ENCODE results near the gene KPNA1. TPM values are rescaled to one million over a fixed set of nuclear protein-coding genes. Genes with fewer than 3 reads are reported as not detected.

The KPNA1 gene
- total and polyA plus RNA-seq, 2 experiments from 2014 or later: 19.8 to 30.1 TPM

DNA sequence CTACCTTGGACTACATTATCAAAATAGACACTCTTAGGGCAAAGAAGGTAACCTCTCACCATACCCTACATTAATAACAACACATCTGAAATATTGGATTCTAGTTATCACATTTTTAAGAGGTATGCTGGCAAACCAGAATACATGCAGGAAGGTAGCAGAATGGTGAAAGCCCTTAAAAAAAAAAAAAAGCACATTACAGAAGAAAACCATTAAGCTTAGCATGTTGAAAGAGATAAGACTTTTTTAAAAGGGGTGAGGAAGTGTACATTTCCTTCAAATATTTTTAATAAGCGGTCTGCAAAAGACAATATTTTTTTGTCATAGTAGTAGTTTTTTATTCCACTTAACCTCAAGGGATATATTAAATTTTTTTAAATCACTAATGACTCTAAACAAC, 52.3 kb downstream of the KPNA1 start:
- no peak overlapping the region for H3K4me3 ChIP-seq
- H3K27me3 ChIP-seq (ENCODE audit: insufficient read depth): no peaks in the 10 kb centered on the region
- Mint-ChIP-seq H3K9me3 (no peaks in the 10 kb centered on the region), H3K36me3 (ENCODE audit: low read depth) (peaks cover 53% of the 10 kb centered on the region), H3K4me1 (peaks cover 3% of the 10 kb centered on the region; the same call in 2 of the 3 replicates), H3K4me3 (no peak overlapping the region), H3K27me3 (ENCODE audit: insufficient read depth, low read depth, poor library complexity) (no peaks in the 10 kb centered on the region), H3K27ac (no peak overlapping the region)
- no peaks in the 10 kb centered on the region for H3K9me2 ChIP-seq (ENCODE audit: insufficient read depth)
- TF ChIP-seq, protein P1, sequence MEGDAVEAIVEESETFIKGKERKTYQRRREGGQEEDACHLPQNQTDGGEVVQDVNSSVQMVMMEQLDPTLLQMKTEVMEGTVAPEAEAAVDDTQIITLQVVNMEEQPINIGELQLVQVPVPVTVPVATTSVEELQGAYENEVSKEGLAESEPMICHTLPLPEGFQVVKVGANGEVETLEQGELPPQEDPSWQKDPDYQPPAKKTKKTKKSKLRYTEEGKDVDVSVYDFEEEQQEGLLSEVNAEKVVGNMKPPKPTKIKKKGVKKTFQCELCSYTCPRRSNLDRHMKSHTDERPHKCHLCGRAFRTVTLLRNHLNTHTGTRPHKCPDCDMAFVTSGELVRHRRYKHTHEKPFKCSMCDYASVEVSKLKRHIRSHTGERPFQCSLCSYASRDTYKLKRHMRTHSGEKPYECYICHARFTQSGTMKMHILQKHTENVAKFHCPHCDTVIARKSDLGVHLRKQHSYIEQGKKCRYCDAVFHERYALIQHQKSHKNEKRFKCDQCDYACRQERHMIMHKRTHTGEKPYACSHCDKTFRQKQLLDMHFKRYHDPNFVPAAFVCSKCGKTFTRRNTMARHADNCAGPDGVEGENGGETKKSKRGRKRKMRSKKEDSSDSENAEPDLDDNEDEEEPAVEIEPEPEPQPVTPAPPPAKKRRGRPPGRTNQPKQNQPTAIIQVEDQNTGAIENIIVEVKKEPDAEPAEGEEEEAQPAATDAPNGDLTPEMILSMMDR (conservative IDR thresholded peaks at IDR 0.05; ENCODE audit: low read depth in 2 of 2): no peak
- no peak for TF ChIP-seq CREB1 (CRISPR knock-in tag; IDR thresholded peaks at IDR 0.05; ENCODE audit: low read depth)
- no peak for TF ChIP-seq JUNB (IDR thresholded peaks at IDR 0.05; ENCODE audit: unreplicated experiment)
- no peak for TF ChIP-seq EZH2phosphoT487 (IDR thresholded peaks at IDR 0.05; ENCODE audit: unreplicated experiment)
- TF ChIP-seq, protein P2, sequence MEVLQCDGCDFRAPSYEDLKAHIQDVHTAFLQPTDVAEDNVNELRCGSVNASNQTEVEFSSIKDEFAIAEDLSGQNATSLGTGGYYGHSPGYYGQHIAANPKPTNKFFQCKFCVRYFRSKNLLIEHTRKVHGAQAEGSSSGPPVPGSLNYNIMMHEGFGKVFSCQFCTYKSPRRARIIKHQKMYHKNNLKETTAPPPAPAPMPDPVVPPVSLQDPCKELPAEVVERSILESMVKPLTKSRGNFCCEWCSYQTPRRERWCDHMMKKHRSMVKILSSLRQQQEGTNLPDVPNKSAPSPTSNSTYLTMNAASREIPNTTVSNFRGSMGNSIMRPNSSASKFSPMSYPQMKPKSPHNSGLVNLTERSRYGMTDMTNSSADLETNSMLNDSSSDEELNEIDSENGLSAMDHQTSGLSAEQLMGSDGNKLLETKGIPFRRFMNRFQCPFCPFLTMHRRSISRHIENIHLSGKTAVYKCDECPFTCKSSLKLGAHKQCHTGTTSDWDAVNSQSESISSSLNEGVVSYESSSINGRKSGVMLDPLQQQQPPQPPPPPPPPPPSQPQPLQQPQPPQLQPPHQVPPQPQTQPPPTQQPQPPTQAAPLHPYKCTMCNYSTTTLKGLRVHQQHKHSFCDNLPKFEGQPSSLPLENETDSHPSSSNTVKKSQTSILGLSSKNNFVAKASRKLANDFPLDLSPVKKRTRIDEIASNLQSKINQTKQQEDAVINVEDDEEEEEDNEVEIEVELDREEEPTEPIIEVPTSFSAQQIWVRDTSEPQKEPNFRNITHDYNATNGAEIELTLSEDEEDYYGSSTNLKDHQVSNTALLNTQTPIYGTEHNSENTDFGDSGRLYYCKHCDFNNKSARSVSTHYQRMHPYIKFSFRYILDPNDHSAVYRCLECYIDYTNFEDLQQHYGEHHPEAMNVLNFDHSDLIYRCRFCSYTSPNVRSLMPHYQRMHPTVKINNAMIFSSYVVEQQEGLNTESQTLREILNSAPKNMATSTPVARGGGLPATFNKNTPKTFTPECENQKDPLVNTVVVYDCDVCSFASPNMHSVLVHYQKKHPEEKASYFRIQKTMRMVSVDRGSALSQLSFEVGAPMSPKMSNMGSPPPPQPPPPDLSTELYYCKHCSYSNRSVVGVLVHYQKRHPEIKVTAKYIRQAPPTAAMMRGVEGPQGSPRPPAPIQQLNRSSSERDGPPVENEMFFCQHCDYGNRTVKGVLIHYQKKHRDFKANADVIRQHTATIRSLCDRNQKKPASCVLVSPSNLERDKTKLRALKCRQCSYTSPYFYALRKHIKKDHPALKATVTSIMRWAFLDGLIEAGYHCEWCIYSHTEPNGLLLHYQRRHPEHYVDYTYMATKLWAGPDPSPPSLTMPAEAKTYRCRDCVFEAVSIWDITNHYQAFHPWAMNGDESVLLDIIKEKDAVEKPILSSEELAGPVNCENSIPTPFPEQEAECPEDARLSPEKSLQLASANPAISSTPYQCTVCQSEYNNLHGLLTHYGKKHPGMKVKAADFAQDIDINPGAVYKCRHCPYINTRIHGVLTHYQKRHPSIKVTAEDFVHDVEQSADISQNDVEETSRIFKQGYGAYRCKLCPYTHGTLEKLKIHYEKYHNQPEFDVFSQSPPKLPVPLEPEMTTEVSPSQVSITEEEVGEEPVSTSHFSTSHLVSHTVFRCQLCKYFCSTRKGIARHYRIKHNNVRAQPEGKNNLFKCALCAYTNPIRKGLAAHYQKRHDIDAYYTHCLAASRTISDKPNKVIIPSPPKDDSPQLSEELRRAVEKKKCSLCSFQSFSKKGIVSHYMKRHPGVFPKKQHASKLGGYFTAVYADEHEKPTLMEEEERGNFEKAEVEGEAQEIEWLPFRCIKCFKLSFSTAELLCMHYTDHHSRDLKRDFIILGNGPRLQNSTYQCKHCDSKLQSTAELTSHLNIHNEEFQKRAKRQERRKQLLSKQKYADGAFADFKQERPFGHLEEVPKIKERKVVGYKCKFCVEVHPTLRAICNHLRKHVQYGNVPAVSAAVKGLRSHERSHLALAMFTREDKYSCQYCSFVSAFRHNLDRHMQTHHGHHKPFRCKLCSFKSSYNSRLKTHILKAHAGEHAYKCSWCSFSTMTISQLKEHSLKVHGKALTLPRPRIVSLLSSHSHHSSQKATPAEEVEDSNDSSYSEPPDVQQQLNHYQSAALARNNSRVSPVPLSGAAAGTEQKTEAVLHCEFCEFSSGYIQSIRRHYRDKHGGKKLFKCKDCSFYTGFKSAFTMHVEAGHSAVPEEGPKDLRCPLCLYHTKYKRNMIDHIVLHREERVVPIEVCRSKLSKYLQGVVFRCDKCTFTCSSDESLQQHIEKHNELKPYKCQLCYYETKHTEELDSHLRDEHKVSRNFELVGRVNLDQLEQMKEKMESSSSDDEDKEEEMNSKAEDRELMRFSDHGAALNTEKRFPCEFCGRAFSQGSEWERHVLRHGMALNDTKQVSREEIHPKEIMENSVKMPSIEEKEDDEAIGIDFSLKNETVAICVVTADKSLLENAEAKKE (CRISPR knock-in tag; IDR thresholded peaks at IDR 0.05): no peak
- peaks cover 14% of the 10 kb centered on the region for H3K79me2 ChIP-seq (replicated peaks; ENCODE audit: insufficient read depth)
- ATAC-seq (no peak), DNase-seq (ENCODE audit: low spot score) (no peak)
- H2AFZ ChIP-seq: no peak overlapping the region
- H3K4me1 ChIP-seq (ENCODE audit: insufficient read depth): peaks cover 4% of the 10 kb centered on the region; the same call in 1 of the 2 replicates
- peaks cover 5% of the 10 kb centered on the region; the same call in 1 of the 2 replicates for H4K20me1 ChIP-seq (replicated peaks; ENCODE audit: insufficient read depth)
- no peak overlapping the region for H3K27ac ChIP-seq (ENCODE audit: low read depth)
- H3K36me3 ChIP-seq (ENCODE audit: insufficient read depth): peaks cover 27% of the 10 kb centered on the region
- H3F3A ChIP-seq (replicated peaks; ENCODE audit: low read depth): peaks cover 4% of the 10 kb centered on the region; the same call in 1 of the 2 replicates
- no peak overlapping the region for H3K4me2 ChIP-seq

Measured in GM23338 (cell line).